Skeletal muscle tissue (tissue), 2 donors: ENCODE results near the gene MAGED4B. TPM values are rescaled to one million over a fixed set of nuclear protein-coding genes. Genes with fewer than 3 reads are reported as not detected.

ENCODE experiments used
- small RNA-seq: library from RNA; depleted of rRNA; stranded (forward); fragments of <200 nt; gene quantifications from one replicate; pipeline ENCODE3, GENCODE V24; 2014
- total RNA-seq: library from RNA; depleted of rRNA; stranded (reverse); fragments of >200 nt; gene quantifications from one replicate; pipeline ENCODE4 v1.2.3, GENCODE V29; 2014

The MAGED4B gene
- total RNA-seq, 1 donor from 2014 or later: 27.7 TPM

Small RNA genes lying within 50 kb of the gene (small RNA-seq; reads per million reads assigned to genes)
- not detected for gene SNORA11E

Other genes with a start within 250 kb of the MAGED4B start
- 89.2 TPM for gene MAGED1, start 175.6 kb downstream of the MAGED4B start, total RNA-seq
- gene MAGED4, start 115.7 kb upstream of the MAGED4B start, total RNA-seq: 15.1 TPM